OCI-LY7 (cell line): ENCODE results near the gene ACTR2. TPM values are rescaled to one million over a fixed set of nuclear protein-coding genes. Genes with fewer than 3 reads are reported as not detected.

ENCODE experiments used
- BruUV-seq: library from RNA; stranded (reverse); fragments of 400-500 nt; replicated peaks from 2 replicates; lab custom pipeline; 2021; lab: Mats Ljungman, UMichigan
- CTCF ChIA-PET: fragments of 300-600 bp; sonication (Branson Sonifier 250); formaldehyde crosslinking; loops from one replicate; lab custom pipeline; 2022; ENCODE audit warnings: antibody characterized with exemption; ENCODE audit not compliant: unreplicated experiment; lab: Charles Lee
- POLR2A ChIA-PET: fragments of 300-600 bp; sonication (Branson Sonifier 250); formaldehyde crosslinking; loops from one replicate; lab custom pipeline; 2022; ENCODE audit warnings: antibody characterized with exemption; lab: Charles Lee
- DNase-seq: peaks from one replicate; pipeline ENCODE4 v3.0.0-alpha.2; 2015; ENCODE audit warnings: low spot score
- H2AFZ ChIP-seq: fragments of 200-600 bp; sonication (generic), shearing (Covaris generic); 2 replicates; pipeline ENCODE4 v1.6.1; 2014; ENCODE audit warnings: mild to moderate bottlenecking, antibody characterized with exemption, low read length, moderate library complexity
- H3K27ac ChIP-seq: fragments of 200-600 bp; sonication (generic); 2 replicates; pipeline ENCODE4 v1.5.1; 2014; ENCODE audit warnings: mixed run types, low read depth, mild to moderate bottlenecking, moderate library complexity, low read length, inconsistent platforms; ENCODE audit not compliant: poor library complexity, severe bottlenecking
- H3K36me3 ChIP-seq: fragments of 200-600 bp; sonication (generic); 2 replicates; pipeline ENCODE4 v1.6.1; 2014; ENCODE audit warnings: mild to moderate bottlenecking, antibody characterized with exemption, low read length, moderate library complexity, mixed read lengths; ENCODE audit not compliant: insufficient read depth
- H3K4me1 ChIP-seq: fragments of 200-600 bp; sonication (generic); 2 replicates; pipeline ENCODE4 v1.5.1; 2014; ENCODE audit warnings: mild to moderate bottlenecking, low read length; ENCODE audit not compliant: insufficient read depth, poor library complexity, severe bottlenecking
- H3K4me2 ChIP-seq: fragments of 200-600 bp; sonication (generic); 2 replicates; pipeline ENCODE4 v1.6.1; 2014; ENCODE audit warnings: mild to moderate bottlenecking, low read length
- H3K4me3 ChIP-seq: fragments of 200-600 bp; sonication (generic); 2 replicates; pipeline ENCODE4 v1.5.1; 2014; ENCODE audit warnings: mild to moderate bottlenecking, low read depth, low read length; ENCODE audit not compliant: poor library complexity, severe bottlenecking
- H3K79me2 ChIP-seq: fragments of 200-600 bp; sonication (generic); 2 replicates; pipeline ENCODE4 v1.6.1; 2016; ENCODE audit warnings: low read depth, mild to moderate bottlenecking, low read length, moderate library complexity, mixed read lengths; ENCODE audit not compliant: insufficient read depth
- H3K9me2 ChIP-seq: fragments of 200-600 bp; sonication (generic); 2 replicates; pipeline ENCODE4 v1.6.1; 2016; ENCODE audit warnings: mild to moderate bottlenecking, low read length, mixed read lengths; ENCODE audit not compliant: insufficient read depth
- H3K9me3 ChIP-seq: fragments of 200-600 bp; sonication (generic); 2 replicates; pipeline ENCODE4 v1.6.1; 2014; ENCODE audit warnings: mild to moderate bottlenecking, mixed run types, low read length, mixed read lengths
- H4K20me1 ChIP-seq: fragments of 200-600 bp; sonication (generic); 2 replicates; pipeline ENCODE4 v1.6.1; 2014; ENCODE audit warnings: mild to moderate bottlenecking, antibody characterized with exemption, low read length, moderate library complexity, mixed read lengths; ENCODE audit not compliant: insufficient read depth
- EZH2phosphoT487 ChIP-seq: fragments of 200-600 bp; sonication (generic); IDR thresholded peaks from 2 replicates; pipeline ENCODE4 v1.6.1; 2018; ENCODE audit warnings: low read depth, borderline replicate concordance, mild to moderate bottlenecking, mixed run types, antibody characterized with exemption, low read length, moderate library complexity, mixed read lengths
- intact Hi-C: fragments of 100-400 bp; cut with micrococcal nuclease; formaldehyde crosslinking; loops from one replicate; pipeline ENCODE4 v1.10.0; 2022; ENCODE audit not compliant: unreplicated experiment
- total RNA-seq, 2 experiments: library from RNA; depleted of rRNA in 1 of 2; stranded (reverse); fragments of >200 nt in 1 of 2; shearing (Covaris generic) in 1 of 2; gene quantifications; 2 replicates each; pipeline ENCODE4 v1.2.3, GENCODE V29; 2014 to 2022
- TF ChIP-seq, protein P1 (sequence below): fragments of 200-600 bp; sonication (generic); conservative IDR thresholded peaks from 2 replicates; pipeline ENCODE4 v1.5.1; 2014; ENCODE audit warnings: mild to moderate bottlenecking, antibody characterized with exemption, low read length, moderate library complexity, mixed read lengths

ACTR2 gene
- total RNA-seq, 2 experiments from 2014 or later: 69.0 to 412 TPM

DNA sequence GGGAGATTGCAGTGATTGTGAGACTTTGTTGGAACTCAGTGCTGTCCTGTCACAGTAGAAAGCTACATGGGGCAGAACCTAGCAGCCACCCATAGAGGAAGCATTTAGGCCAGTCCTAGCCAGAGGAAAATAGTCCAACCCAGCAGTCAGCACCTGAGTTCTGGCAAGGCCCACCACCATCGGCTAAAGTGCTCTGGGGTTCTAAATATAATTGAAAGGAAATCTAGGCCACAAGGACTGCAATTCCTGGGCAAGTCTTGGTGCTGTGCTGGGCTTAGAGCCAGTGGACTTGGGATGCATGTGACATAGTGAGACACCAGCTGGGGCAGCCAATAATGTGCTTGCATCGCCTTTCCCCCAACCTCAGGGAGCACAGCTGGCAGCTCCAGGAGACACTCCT lies 28.9 kb upstream of the ACTR2 start:
- no TSS peak for BruUV-seq
- intact Hi-C loops: no loop called here

DNA sequence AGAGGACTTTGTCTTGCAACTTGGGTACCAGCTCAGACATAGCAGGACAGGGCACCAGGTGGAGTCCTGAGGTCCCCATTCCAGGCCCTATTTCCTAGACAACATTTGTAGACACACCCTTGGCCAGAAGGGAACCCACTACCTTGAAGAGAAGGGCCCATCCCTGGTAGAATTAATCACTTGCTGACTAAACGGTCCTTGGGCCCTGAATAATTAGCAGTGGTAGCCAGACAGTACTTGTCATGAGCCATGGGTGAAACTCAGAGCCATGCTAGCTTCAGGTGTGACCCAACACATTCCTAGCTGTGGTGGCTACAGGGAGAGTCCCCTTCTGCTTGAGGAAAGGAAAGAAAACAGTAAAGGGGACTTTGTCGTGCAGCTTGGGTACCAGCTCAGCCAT lies 28.5 kb upstream of the ACTR2 start:
- no peak overlapping the region for H3K4me3 ChIP-seq
- H3K79me2 ChIP-seq: no peaks in the 10 kb centered on the region
- H3K9me2 ChIP-seq: no peaks in the 10 kb centered on the region
- H3K9me3 ChIP-seq: peaks cover 4% of the 10 kb centered on the region; the same call in 1 of the 2 replicates
- no peak overlapping the region for H3K4me2 ChIP-seq
- no peak overlapping the region for H2AFZ ChIP-seq
- H3K36me3 ChIP-seq: no peaks in the 10 kb centered on the region
- ChIA-PET CTCF (no interaction called here), POLR2A (interaction anchor here (0.7 kb wide), 1 partner anchor 73 kb away, joined by 3 read pairs; no protein-coding TSS in a partner anchor)
- no peak for DNase-seq
- TF ChIP-seq, protein P1, sequence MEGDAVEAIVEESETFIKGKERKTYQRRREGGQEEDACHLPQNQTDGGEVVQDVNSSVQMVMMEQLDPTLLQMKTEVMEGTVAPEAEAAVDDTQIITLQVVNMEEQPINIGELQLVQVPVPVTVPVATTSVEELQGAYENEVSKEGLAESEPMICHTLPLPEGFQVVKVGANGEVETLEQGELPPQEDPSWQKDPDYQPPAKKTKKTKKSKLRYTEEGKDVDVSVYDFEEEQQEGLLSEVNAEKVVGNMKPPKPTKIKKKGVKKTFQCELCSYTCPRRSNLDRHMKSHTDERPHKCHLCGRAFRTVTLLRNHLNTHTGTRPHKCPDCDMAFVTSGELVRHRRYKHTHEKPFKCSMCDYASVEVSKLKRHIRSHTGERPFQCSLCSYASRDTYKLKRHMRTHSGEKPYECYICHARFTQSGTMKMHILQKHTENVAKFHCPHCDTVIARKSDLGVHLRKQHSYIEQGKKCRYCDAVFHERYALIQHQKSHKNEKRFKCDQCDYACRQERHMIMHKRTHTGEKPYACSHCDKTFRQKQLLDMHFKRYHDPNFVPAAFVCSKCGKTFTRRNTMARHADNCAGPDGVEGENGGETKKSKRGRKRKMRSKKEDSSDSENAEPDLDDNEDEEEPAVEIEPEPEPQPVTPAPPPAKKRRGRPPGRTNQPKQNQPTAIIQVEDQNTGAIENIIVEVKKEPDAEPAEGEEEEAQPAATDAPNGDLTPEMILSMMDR: no peak
- no peak for TF ChIP-seq EZH2phosphoT487
- H3K4me1 ChIP-seq: no peaks in the 10 kb centered on the region
- intact Hi-C loops: no loop called here
- H4K20me1 ChIP-seq: no peaks in the 10 kb centered on the region
- no TSS peak for BruUV-seq
- H3K27ac ChIP-seq: no peak overlapping the region

More for the DNA sequence above, 28.9 kb upstream of the ACTR2 start:
- DNase-seq: no peak
- H3K36me3 ChIP-seq: no peaks in the 10 kb centered on the region
- H3K4me1 ChIP-seq: no peaks in the 10 kb centered on the region
- H3K27ac ChIP-seq: no peak overlapping the region
- no peaks in the 10 kb centered on the region for H4K20me1 ChIP-seq
- POLR2A ChIA-PET: interaction anchor here (0.7 kb wide), 1 partner anchor 73 kb away, joined by 3 read pairs; no protein-coding TSS in a partner anchor
- H3K79me2 ChIP-seq: no peaks in the 10 kb centered on the region
- CTCF ChIA-PET: no interaction called here
- no peak overlapping the region for H2AFZ ChIP-seq
- peaks cover 4% of the 10 kb centered on the region; the same call in 1 of the 2 replicates for H3K9me3 ChIP-seq
- no peaks in the 10 kb centered on the region for H3K9me2 ChIP-seq
- no peak overlapping the region for H3K4me3 ChIP-seq
- no peak overlapping the region for H3K4me2 ChIP-seq
- TF ChIP-seq EZH2phosphoT487: no peak
- TF ChIP-seq, protein P1: no peak

DNA sequence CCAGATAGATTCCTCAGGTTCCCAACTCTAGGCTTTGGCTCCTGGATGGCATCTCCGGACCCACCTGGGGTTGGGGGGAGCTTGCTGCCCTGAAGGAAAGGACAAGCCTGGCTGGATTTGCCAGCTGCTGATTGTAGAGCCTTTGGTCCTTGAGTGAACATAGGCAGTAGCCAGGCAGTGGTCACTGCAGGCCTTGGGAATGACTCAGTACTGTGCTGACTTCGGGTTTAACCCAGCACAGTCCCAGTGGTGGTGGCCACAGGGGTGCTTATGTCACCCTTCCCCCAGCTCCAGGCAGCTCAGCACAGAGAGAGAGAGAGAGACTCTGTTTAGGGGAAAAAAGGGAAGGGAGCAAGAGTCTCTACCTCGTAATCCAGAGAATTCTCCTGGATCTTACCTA lies 27.7 kb upstream of the ACTR2 start:
- Histone ChIP-seq H3K4me3 (no peak overlapping the region), H3K36me3 (no peaks in the 10 kb centered on the region), H3K4me1 (no peaks in the 10 kb centered on the region), H2AFZ (no peak overlapping the region), H3K9me3 (peaks cover 4% of the 10 kb centered on the region; the same call in 1 of the 2 replicates), H3K4me2 (no peak overlapping the region), H3K79me2 (no peaks in the 10 kb centered on the region), H4K20me1 (no peaks in the 10 kb centered on the region), H3K27ac (no peak overlapping the region), H3K9me2 (no peaks in the 10 kb centered on the region)
- ChIA-PET POLR2A (interaction anchor here (0.5 to 1.2 kb wide), 3 partner anchors 11 to 185 kb away, joined by 3 read pairs; no protein-coding TSS in a partner anchor), CTCF (no interaction called here)
- TF ChIP-seq, protein P1: no peak
- TF ChIP-seq EZH2phosphoT487: no peak
- DNase-seq: no peak
- no TSS peak for BruUV-seq
- intact Hi-C loops: no loop called here
